Measurements from ENCODE around the gene SLC25A26.

SLC25A26 gene

DNA sequence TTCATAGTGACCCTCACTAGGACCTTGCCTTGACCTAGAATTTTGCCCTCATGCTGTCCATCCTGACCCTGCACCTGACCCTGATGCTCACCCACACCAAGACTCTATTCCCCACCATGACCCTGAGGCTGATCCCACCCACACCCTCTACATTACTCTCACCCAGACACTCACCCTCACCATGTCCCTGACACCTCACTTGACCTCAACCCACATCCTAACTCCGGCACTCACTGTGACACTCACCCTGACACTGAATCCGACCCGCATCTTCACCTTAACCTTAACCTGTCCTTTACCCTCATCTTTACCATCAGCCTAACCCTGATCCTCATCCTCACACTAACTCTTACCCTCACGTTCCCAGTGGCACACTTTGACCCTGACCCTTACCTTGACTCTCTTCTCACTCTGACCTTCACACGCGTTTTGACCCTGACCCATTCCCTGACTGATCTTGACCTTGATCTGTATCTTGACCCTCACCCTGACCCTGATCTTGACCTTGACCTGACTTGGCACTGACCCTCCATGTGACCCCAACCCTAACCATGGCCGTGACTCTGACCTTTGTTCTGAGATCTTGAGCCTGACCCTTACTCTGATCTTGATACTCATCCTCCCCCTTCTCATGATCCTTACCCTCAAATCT is 22.2 kb upstream of the SLC25A26 start:
- no peaks in the 10 kb centered on the region for H3K4me1 ChIP-seq (ENCODE audit: control insufficient read depth, insufficient read depth, low read length, unreplicated experiment)
- no peaks in the 10 kb centered on the region for H3K79me2 ChIP-seq (ENCODE audit: control insufficient read depth, insufficient read depth, low read length, unreplicated experiment)
- no peak overlapping the region for H2AFZ ChIP-seq (ENCODE audit: low read length, unreplicated experiment)
- no peaks in the 10 kb centered on the region for H3K36me3 ChIP-seq (ENCODE audit: insufficient read depth, low read length)
- no peak overlapping the region for H3K4me3 ChIP-seq (ENCODE audit: low read depth, low read length)
- H3K27me3 ChIP-seq (ENCODE audit: insufficient read depth, low read length): peaks cover 3% of the 10 kb centered on the region; the same call in 1 of the 2 replicates
- no peak overlapping the region for H3K27ac ChIP-seq (ENCODE audit: low read depth, low read length)

DNA sequence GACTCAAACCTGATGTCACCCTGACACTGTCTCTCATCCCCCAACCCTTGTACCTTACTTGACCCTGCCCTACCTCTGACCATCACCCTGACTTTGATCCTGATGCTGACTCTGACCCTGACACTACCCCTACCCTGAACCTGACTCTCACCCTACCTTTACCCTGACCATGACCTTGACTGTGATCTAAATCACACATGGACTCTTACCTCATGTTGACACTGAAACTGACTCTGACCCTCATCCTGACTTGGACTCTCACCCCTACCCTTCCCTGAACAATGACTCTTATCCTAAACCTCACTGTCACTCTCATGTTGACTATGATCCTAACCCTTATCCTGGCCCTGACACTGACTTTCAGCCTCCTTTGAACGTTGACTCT is 21.7 kb upstream of the SLC25A26 start:
- Histone ChIP-seq H3K4me1 (ENCODE audit: control insufficient read depth, insufficient read depth, low read length, unreplicated experiment) (no peaks in the 10 kb centered on the region), H3K79me2 (ENCODE audit: control insufficient read depth, insufficient read depth, low read length, unreplicated experiment) (no peaks in the 10 kb centered on the region), H3K27me3 (ENCODE audit: insufficient read depth, low read length) (no peaks in the 10 kb centered on the region), H3K36me3 (ENCODE audit: insufficient read depth, low read length) (no peaks in the 10 kb centered on the region), H3K4me3 (ENCODE audit: low read depth, low read length) (no peak overlapping the region), H3K27ac (ENCODE audit: low read depth, low read length) (no peak overlapping the region), H2AFZ (ENCODE audit: low read length, unreplicated experiment) (no peak overlapping the region)

DNA sequence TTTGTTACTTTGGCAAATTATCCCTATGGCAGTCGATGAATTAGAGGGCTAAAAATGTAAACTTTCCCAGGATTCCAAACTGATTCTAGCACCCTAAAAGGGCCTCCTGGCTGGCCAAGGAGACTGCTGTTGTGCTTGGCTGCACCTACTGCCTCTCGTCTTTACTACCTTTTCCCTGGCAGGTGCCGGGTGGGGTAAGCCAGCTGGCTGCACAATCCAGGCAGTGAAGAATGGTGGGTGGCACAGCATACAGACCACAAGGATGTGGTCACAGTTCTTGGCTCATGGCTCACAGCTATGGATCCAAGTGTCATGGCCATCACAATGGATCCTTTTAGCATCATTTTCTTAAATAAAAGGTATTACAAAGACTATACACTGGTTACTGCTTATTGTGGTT is 20.7 kb upstream of the SLC25A26 start:
- no peaks in the 10 kb centered on the region for H3K4me1 ChIP-seq (ENCODE audit: control insufficient read depth, insufficient read depth, low read length, unreplicated experiment)
- no peaks in the 10 kb centered on the region for H3K36me3 ChIP-seq (ENCODE audit: insufficient read depth, low read length)
- no peaks in the 10 kb centered on the region for H3K79me2 ChIP-seq (ENCODE audit: control insufficient read depth, insufficient read depth, low read length, unreplicated experiment)
- H2AFZ ChIP-seq (ENCODE audit: low read length, unreplicated experiment): no peak overlapping the region
- H3K27me3 ChIP-seq (ENCODE audit: insufficient read depth, low read length): peaks cover 2% of the 10 kb centered on the region; the same call in 1 of the 2 replicates
- H3K4me3 ChIP-seq (ENCODE audit: low read depth, low read length): no peak overlapping the region
- no peak overlapping the region for H3K27ac ChIP-seq (ENCODE audit: low read depth, low read length)

DNA sequence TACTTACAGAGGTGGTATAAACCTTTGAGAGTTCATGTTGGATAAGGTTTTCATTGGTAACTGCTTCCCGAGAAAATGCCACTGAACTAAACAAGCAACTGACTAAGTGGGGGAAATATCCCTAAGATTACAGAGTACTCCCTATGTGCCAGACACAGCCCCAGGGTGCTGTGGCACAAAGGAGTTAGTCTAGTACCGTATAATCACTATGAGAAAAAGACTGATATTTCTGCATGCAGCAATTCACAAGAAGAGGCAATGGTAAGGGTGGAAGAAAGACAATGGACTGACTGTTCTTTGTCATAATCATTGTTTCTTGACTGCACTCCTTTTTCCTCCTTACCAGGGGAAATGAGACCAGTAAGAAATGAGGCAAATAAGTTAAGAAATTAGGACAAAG is 20.0 kb upstream of the SLC25A26 start:
- no peaks in the 10 kb centered on the region for H3K79me2 ChIP-seq (ENCODE audit: control insufficient read depth, insufficient read depth, low read length, unreplicated experiment)
- H3K4me3 ChIP-seq (ENCODE audit: low read depth, low read length): no peak overlapping the region
- no peak overlapping the region for H3K27ac ChIP-seq (ENCODE audit: low read depth, low read length)
- peaks cover 9% of the 10 kb centered on the region for H3K27me3 ChIP-seq (ENCODE audit: insufficient read depth, low read length)
- no peak overlapping the region for H2AFZ ChIP-seq (ENCODE audit: low read length, unreplicated experiment)
- no peaks in the 10 kb centered on the region for H3K36me3 ChIP-seq (ENCODE audit: insufficient read depth, low read length)
- no peaks in the 10 kb centered on the region for H3K4me1 ChIP-seq (ENCODE audit: control insufficient read depth, insufficient read depth, low read length, unreplicated experiment)

DNA sequence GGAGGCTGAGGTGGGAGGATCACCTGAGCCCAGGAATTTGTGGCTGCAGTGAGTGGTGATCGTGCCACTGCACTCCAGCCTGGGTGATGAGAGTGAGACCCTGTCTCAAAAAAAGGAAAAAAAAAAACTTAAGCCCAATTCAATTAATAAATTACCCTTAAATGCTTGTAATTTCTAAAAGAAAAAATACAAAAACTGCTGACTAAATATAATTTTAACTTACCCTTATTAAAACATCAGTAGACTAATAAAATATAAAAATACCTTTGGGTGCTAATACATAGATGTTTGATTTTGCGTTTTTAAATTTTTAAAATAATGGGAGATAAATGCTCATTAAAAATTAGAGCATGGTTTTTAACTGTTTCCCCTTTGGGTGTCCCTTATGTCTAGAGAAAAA is 17.5 kb upstream of the SLC25A26 start:
- Histone ChIP-seq H3K36me3 (ENCODE audit: insufficient read depth, low read length) (no peaks in the 10 kb centered on the region), H3K27me3 (ENCODE audit: insufficient read depth, low read length) (peaks cover 9% of the 10 kb centered on the region), H2AFZ (ENCODE audit: low read length, unreplicated experiment) (no peak overlapping the region), H3K79me2 (ENCODE audit: control insufficient read depth, insufficient read depth, low read length, unreplicated experiment) (no peaks in the 10 kb centered on the region), H3K4me1 (ENCODE audit: control insufficient read depth, insufficient read depth, low read length, unreplicated experiment) (no peaks in the 10 kb centered on the region), H3K4me3 (ENCODE audit: low read depth, low read length) (no peak overlapping the region), H3K27ac (ENCODE audit: low read depth, low read length) (no peak overlapping the region)

DNA sequence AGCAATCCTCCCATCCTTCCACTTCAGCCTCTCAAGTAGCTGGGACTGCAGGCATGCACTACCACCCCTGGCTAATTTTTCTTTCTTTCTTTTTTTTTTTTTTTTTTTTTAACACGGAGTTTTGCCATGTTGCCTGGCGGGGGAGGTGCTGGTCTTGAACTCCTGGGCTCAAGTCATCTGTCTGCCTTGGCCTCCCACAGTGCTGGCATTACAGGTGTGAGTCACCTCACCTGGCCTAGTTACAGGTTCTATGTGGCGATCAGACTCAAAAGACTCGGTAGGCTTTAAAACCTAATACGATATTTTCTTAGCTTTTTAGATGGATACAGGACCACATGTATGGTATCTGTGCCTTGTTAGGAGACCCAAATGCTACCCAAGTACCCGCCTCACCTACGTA is 14.0 kb upstream of the SLC25A26 start:
- Histone ChIP-seq H3K27ac (ENCODE audit: low read depth, low read length) (no peak overlapping the region), H3K79me2 (ENCODE audit: control insufficient read depth, insufficient read depth, low read length, unreplicated experiment) (no peaks in the 10 kb centered on the region), H3K4me3 (ENCODE audit: low read depth, low read length) (no peak overlapping the region), H2AFZ (ENCODE audit: low read length, unreplicated experiment) (no peak overlapping the region), H3K36me3 (ENCODE audit: insufficient read depth, low read length) (no peaks in the 10 kb centered on the region), H3K4me1 (ENCODE audit: control insufficient read depth, insufficient read depth, low read length, unreplicated experiment) (no peaks in the 10 kb centered on the region), H3K27me3 (ENCODE audit: insufficient read depth, low read length) (peaks cover 9% of the 10 kb centered on the region)

DNA sequence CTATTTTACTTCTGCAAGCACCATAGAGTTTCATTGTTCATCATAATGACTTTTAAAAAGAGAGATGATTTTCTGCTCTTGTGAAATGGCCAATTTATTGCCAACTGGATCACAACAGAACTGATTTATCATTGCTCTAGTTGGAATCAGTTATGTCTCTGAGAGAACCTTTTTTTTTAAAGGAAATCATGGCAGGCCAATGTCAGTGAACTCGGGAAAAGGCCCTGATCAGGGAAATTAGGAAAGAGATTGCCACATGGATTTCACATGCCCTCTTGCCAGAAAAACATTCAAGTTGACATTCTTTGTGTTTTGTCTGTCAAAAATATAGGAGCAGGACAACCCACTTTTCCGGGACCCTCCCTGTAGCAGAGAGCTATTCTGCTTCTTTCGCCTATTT is 12.6 kb upstream of the SLC25A26 start:
- H3K36me3 ChIP-seq (ENCODE audit: insufficient read depth, low read length): no peaks in the 10 kb centered on the region
- no peaks in the 10 kb centered on the region for H3K79me2 ChIP-seq (ENCODE audit: control insufficient read depth, insufficient read depth, low read length, unreplicated experiment)
- peaks cover 9% of the 10 kb centered on the region for H3K27me3 ChIP-seq (ENCODE audit: insufficient read depth, low read length)
- H3K27ac ChIP-seq (ENCODE audit: low read depth, low read length): no peak overlapping the region
- no peak overlapping the region for H2AFZ ChIP-seq (ENCODE audit: low read length, unreplicated experiment)
- no peaks in the 10 kb centered on the region for H3K4me1 ChIP-seq (ENCODE audit: control insufficient read depth, insufficient read depth, low read length, unreplicated experiment)
- H3K4me3 ChIP-seq (ENCODE audit: low read depth, low read length): no peak overlapping the region

DNA sequence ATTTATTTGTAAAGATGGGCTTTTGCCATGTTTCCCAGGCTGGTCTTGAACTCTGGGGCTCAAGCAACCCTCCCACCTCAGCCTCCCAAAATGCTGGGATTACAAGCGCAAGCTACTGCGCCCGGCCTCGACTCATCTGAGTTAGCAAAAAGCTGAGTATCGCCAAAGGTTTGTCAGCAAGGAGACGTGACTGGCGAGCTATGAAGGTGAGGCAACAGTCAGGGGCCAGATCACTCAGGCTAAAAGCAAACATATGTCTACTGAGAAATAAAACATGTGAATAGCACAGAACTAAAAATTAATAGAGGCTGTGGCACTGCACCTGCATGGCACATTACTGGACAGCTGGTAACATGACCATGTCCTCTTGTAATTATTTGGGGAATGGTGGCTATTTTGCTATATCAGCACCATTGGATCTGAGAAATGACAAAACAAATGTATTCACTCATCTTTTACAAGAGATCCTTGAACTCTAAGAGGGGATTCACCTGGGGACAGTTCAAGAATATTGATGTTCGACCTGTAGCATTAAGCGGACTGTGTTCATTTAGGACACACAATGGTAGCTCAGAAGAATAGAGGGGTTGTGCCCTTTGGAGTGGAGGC is 10.0 kb upstream of the SLC25A26 start:
- Histone ChIP-seq H3K27ac (ENCODE audit: low read depth, low read length) (no peak overlapping the region), H3K4me1 (ENCODE audit: control insufficient read depth, insufficient read depth, low read length, unreplicated experiment) (no peaks in the 10 kb centered on the region), H2AFZ (ENCODE audit: low read length, unreplicated experiment) (no peak overlapping the region), H3K4me3 (ENCODE audit: low read depth, low read length) (no peak overlapping the region), H3K27me3 (ENCODE audit: insufficient read depth, low read length) (no peaks in the 10 kb centered on the region), H3K79me2 (ENCODE audit: control insufficient read depth, insufficient read depth, low read length, unreplicated experiment) (no peaks in the 10 kb centered on the region), H3K36me3 (ENCODE audit: insufficient read depth, low read length) (no peaks in the 10 kb centered on the region)

DNA sequence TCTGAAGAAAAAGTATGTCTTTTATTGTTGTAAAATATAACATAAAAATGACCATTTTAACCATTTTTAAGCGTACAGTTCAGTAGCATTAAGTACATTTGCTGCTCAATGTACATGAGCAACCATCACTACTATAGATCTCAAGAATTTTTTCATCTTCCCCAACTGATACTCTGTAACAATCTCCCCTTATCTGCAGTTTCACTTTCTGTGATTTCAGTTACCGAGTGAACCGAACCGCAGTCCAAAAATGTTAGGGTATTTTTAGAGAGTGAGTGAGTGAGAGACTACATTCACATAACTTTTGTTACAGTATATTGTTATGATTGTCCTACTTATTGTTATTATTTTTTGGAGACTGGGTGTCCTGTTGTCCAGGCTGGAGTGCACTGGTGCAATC is 9.0 kb upstream of the SLC25A26 start:
- Histone ChIP-seq H3K4me1 (ENCODE audit: control insufficient read depth, insufficient read depth, low read length, unreplicated experiment) (no peaks in the 10 kb centered on the region), H2AFZ (ENCODE audit: low read length, unreplicated experiment) (peak overlapping the region; percentile 79), H3K27ac (ENCODE audit: low read depth, low read length) (no peak overlapping the region)

DNA sequence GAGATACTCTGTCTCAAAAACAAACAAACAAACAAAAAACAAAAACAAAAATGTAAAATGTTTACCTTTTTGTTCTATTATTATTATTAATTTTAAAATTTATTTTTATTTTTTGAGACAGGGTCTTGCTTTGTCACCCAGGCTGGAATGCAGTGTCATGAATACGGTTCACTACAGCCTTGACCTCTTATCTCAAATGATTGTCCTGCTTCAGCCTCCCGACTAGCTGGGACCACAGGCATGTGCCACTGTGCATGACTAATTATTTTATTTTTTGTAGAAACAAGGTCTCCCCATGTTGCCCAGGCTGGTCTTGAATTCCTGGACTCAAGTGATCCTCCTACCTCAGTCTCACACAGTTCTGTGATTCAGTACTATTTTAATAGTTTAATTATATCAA is 5.7 kb upstream of the SLC25A26 start:
- H3K27ac ChIP-seq (ENCODE audit: low read depth, low read length): no peak overlapping the region
- H3K4me1 ChIP-seq (ENCODE audit: control insufficient read depth, insufficient read depth, low read length, unreplicated experiment): peaks cover 3% of the 10 kb centered on the region
- H3K27me3 ChIP-seq (ENCODE audit: insufficient read depth, low read length): no peaks in the 10 kb centered on the region

More for the DNA sequence above, 9.0 kb upstream of the SLC25A26 start:
- H3K79me2 ChIP-seq (ENCODE audit: control insufficient read depth, insufficient read depth, low read length, unreplicated experiment): no peaks in the 10 kb centered on the region
- no peaks in the 10 kb centered on the region for H3K36me3 ChIP-seq (ENCODE audit: insufficient read depth, low read length)
- H3K4me3 ChIP-seq (ENCODE audit: low read depth, low read length): peak overlapping the region; percentile 57
- H3K27me3 ChIP-seq (ENCODE audit: insufficient read depth, low read length): no peaks in the 10 kb centered on the region

DNA sequence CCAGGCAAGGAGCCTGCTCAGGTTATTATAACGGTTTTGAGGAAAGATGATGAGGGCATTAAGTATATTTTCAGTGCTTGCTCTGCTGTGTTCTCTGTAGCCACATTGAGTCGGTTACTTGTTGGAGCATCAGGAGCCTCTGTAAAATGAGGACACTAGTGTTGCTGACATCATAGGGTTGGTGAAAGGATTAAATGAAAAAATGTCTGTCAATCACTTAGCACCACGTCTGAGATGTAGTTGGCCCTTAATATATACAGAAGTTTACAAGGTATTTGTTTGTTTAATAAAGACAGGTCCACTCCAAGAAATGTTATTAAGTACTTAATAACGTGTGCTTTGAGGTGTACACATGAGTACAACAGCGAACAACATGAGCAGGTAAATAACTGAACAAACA is 735 bp upstream of the SLC25A26 start:
- peaks cover 5% of the 10 kb centered on the region for H3K79me2 ChIP-seq (ENCODE audit: control insufficient read depth, insufficient read depth, low read length, unreplicated experiment)
- H3K27ac ChIP-seq (ENCODE audit: low read depth, low read length): no peak overlapping the region
- H3K27me3 ChIP-seq (ENCODE audit: insufficient read depth, low read length): no peaks in the 10 kb centered on the region
- peak overlapping the region; percentile 87 for H2AFZ ChIP-seq (ENCODE audit: low read length, unreplicated experiment)
- no peaks in the 10 kb centered on the region for H3K36me3 ChIP-seq (ENCODE audit: insufficient read depth, low read length)
- H3K4me3 ChIP-seq (ENCODE audit: low read depth, low read length): peak overlapping the region; percentile 91
- H3K4me1 ChIP-seq (ENCODE audit: control insufficient read depth, insufficient read depth, low read length, unreplicated experiment): peaks cover 9% of the 10 kb centered on the region

More for the DNA sequence above, 5.7 kb upstream of the SLC25A26 start:
- Histone ChIP-seq H3K4me3 (ENCODE audit: low read depth, low read length) (no peak overlapping the region), H3K79me2 (ENCODE audit: control insufficient read depth, insufficient read depth, low read length, unreplicated experiment) (no peaks in the 10 kb centered on the region), H2AFZ (ENCODE audit: low read length, unreplicated experiment) (no peak overlapping the region), H3K36me3 (ENCODE audit: insufficient read depth, low read length) (no peaks in the 10 kb centered on the region)
